GM18498 (cell line): ENCODE results near the gene CACNG3.
"Not testable (repeated sequence)": the region's sequence is repeated elsewhere in the genome, so short reads cannot be mapped to it uniquely, and the experiment has no call there.

ENCODE experiments used
- ATAC-seq: cut with Tn5 transposase; IDR thresholded peaks from one replicate; pipeline ENCODE4 v1.9.1; 2021; ENCODE audit warnings: mild to moderate bottlenecking, moderate library complexity; ENCODE audit not compliant: unreplicated experiment

Gene CACNG3

DNA sequence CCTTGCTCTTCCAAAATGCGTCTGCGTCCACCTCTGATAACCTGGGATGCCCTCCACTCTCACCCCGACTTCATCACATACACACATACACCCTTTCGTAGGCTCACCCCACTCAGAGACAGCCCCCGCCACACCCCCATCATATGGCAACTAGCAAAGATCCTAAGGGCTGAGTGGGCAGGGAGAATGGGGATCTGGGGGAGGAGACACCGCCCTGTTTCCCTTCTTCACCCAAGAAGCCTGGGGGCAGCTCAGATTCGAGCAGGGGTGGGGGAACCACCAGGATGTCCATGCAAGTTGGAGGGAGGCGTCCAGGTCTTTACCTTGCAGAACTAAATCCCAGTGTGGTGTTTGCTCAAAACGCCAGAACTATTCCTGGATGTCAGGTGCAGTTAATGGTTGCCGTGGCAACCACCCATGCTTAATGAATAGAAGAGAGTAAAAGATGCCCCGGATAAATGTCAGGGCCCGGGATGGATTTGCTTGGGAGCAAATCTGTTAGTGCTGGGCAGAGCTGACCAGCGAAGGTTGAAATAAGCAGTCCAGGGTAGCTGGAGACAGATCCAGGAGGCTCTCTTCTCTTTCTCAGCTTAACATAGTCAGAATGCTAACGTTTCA, 72.8 kb downstream of the CACNG3 start:
- no peak for ATAC-seq

DNA sequence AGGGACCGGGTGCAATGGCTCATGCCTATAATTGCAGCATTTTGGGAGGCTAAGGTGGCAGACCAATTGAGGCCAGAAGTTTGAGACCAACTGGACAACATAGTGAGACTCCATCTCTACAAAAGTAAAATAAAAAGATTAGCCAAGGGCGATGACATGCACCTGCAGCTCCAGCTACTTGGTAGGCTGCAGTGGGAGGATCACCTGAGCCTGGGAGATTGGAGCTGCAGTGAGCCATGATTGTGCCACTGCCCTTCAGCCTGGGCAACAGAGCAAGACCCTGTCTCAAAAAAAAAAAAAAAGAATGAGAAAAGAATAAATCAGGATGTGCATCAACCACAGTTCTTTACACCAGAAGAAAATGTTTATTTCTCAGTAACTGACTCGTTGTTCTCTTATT, 76.0 kb downstream of the CACNG3 start:
- ATAC-seq: no peak

DNA sequence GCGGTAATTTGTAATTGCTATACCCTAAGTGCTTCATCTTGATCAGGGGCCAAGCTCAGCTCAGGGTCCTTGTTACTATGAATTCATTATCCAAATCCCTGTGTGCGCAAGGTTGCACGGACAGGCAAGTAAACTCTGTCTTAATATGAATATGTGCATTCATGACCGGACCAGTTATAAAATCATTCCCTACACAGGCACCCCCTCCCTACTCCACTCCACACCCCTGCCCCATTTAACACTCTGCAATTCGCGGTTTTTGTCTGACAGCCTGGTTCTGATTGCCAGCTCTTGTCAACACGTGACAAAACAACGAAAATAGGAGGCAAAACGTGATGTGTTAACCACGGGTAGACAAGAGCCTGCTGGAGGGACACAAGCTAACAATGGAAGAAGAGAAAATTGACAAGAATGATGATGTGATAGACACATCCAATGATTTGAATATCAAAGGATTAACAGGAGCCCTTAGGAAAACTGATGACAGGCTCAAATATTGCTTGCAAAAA, 76.5 kb downstream of the CACNG3 start:
- ATAC-seq: no peak

GRCh38 chr16:24336491-24336890, 80.4 kb downstream of the CACNG3 start:
- no peak for ATAC-seq

DNA sequence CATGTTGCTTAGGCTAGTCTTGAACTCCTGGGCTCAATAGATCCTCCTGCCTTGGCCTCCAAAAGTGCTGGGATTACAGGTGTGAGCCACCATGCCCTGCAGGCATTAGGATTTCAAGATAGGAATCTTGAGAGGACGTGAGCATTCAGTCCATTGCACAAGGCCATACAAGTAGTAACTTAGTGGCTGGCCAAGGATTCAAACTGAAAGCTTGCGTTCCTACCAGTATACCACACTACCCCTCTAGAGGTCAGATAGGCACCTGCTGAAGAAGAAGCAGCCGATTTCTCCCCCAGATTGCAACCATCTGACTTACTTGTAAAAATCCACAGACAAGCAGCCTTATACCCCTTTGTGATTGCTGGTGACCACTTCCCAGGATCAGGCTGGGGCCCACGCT, 80.9 kb downstream of the CACNG3 start:
- ATAC-seq: no peak

- not testable (repeated sequence) for ATAC-seq
Observed at GRCh38 chr16:24343829-24344228, 87.7 kb downstream of the CACNG3 start.

DNA sequence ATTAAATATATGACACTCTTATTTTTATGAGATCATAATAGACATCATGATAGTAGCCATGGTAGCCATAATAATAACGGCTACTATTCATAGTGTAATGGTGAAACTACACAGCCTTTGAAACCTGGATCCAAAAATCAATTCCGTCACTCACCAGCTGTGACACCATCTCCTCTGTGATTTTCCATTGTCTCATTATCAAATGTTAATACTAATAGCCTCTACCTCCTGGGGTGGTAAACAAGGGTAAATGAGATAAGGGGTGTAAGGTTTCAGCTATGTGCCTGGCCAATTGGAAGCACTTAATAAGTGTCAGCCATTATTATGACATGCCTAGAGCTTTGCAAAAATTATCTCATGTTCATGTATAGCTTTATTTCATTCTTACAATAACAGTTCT, 88.6 kb downstream of the CACNG3 start:
- ATAC-seq: no peak

DNA sequence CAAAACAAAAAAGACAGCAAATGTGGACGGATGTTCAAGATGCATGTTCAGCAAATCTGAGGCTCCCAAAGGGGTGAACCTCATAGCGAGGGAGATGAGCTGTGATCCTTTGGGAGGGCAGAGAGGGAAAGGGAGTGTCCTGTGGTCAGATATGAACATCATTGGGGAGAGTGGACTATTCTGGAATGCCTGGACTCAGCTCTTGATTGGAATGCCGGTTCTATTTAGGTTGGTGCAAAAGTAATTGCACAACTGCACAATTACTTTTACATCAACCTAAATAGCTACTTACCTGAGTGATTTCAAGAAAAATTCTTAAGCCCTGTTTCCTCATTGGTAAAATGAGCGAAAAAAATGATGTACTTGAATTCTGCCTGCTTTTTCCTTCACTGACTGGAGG, 89.6 kb downstream of the CACNG3 start:
- no peak for ATAC-seq

- no peak for ATAC-seq
Observed at GRCh38 chr16:24346734-24347133, 90.6 kb downstream of the CACNG3 start.

- no peak for ATAC-seq
Observed at GRCh38 chr16:24347556-24347955, 91.4 kb downstream of the CACNG3 start.

- ATAC-seq: no peak
Observed at GRCh38 chr16:24348545-24349290, 92.6 kb downstream of the CACNG3 start.

- ATAC-seq: no peak
Observed at GRCh38 chr16:24349320-24349719, 93.2 kb downstream of the CACNG3 start.

DNA sequence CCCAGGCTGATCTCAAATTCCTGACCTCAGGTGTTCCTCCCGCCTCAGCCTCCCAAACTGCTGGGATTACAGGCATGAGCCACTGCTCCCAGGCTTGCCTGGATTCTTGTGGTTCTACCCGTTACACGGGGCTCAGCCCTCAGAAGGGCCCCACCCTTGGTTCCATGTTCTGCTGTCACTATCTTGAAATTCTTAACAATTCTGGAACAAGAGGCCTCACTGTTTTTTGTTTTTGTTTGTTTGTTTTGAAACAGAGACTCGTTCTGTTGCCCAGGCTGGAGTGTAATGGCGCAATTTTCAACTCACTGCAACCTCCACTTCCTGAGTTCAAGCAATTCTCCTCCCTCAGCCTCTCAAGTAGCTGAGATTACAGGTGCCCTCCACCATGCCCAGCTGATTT, 96.6 kb downstream of the CACNG3 start:
- no peak for ATAC-seq

DNA sequence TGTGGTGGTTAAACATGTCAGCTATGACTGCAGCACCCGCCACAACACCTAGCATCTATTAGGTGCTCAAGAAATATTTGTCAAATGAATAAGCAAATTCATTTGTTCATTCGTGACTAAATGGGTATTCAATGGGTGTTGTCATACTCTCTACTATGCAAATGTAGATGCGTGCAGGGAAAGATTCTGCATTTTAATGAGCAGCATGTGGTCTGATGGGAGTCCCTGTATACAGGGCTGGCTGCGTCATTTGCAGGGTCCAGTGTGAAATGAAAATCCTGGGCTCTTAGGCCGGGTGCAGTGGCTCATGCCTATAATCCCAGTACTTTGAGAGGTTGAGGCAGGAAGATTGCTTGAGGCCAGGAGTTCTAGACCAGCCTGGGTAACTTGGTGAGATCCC, 97.5 kb downstream of the CACNG3 start:
- ATAC-seq: no peak

GRCh38 chr16:24357511-24357910, 101.4 kb downstream of the CACNG3 start:
- ATAC-seq: no peak

DNA sequence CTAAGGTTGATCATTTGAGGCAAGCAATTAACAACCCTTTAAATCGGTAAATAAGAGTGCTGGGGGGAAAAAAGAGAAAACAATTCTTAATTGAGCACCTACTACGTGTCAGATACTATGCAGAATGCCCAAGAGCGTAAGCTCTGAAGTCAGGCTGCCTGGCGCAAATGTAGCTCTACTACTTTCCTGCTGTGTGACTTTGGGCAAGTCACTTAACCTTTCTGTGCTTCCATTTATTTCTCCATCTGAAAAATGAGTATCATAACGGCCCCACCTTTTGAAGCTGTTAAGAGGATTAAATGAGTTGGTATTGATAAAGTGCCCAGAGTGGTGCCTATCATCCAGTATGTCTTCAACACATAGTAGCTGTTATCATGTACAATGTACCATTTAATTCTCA, 102.0 kb downstream of the CACNG3 start:
- no peak for ATAC-seq

GRCh38 chr16:24359490-24359889, 103.4 kb downstream of the CACNG3 start:
- ATAC-seq: no peak

DNA sequence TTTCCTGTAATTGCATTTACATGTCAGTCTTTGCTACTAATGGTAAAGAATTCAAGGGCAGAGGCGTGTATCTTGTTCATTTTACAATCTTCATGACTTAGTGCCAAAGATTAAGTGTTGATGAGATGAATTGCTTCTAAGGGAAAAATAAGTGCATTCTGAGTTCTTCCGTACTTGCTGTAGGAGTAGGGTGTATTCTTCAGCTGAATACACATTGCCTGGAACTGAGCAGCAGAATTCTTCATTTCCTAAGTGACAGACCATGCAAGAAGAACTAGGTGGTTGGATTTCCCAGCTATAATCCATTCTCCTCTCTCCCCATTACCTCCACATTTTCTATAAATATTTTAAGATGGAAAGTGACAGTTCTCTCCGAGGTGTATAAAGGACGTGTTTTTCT, 104.8 kb downstream of the CACNG3 start:
- ATAC-seq: no peak

DNA sequence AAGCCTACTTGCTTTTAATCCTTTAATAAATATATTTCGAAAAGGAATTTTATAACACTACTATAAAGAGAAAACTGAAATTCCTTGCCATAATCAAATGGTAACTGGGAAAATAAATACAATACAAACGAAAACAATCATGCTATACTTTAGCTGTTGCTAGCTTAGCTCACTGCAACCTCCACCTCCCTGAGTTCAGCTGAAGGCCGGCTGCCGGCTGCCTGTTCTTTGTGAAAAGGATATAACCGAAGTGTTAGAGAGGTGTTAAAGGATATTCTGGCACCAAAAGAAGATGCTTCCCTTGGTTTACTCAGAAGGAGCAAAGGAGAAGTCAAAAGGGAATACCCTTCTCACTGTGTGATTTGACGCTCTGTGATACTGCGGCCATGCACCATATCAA, 108.5 kb downstream of the CACNG3 start:
- no peak for ATAC-seq

- ATAC-seq: no peak
Observed at GRCh38 chr16:24367186-24367710, 111.1 kb downstream of the CACNG3 start.

GRCh38 chr16:24372824-24373223, 116.7 kb downstream of the CACNG3 start:
- no peak for ATAC-seq

DNA sequence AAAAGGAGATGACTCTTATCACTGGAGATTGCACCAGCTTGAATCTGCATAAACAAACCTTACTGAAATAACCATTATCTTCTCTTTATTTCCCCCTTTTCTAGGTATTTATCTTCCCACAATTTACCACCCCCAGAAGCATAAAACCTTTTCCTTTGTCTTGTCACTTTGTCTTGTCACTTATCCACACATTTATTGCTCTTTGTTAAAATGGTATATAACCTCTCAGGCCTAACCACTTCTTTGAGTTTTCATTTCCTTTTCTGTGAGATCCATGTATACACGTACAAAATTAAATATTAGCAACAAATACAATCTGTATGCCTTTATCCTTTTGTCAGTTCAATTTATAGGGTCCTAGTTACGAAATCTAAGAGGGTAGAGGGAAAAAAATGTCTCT, 122.9 kb downstream of the CACNG3 start:
- no peak for ATAC-seq
